Measurements from ENCODE around the gene RTN4R.

RTN4R gene

DNA sequence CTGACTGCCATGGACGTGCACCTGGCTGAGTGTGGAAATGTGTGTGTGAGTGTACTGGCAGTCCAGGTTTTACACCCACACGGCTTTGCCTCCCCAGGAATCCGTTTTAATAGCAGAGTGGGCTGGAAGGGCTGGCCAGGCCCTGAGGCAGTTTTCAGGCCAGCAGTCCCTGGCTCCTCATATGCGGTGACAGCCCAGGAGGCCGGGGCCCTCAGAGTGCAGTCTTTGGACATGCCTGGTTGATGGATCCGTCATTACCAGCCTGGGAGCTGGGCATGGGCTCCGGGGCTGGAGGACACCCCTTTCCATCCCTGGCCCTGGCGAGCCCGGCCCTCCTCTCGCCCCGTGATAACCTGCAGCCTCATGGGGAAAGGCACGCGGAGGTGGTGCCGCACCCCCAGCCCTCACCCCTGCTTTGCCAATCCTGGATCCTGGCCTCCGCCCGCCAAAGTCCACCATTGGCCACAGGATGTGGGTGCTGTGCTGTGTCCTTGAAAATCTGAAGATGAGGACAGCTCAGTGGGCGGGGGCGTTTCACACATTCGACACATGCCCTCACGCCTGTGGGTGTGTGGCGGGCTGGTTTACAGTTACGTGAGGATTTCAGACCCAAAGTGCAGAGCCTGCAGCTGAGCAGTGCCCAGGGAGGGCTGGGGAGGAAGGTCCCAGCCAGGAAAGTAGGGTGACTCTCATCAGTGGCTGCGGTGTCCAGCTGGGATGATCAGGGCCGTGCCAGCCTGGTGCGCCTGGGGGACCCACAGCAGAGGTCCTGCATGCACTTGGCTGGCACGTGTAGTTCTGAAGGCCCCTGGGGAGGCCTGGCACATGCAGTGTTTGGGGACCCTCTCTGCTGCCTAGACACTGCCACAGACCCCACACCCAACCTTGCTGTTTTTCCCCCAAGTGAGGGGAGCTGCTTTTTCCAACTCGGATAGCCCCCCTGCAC lies 55.1 kb downstream of the RTN4R start:
- no peak for DNase-seq

DNA sequence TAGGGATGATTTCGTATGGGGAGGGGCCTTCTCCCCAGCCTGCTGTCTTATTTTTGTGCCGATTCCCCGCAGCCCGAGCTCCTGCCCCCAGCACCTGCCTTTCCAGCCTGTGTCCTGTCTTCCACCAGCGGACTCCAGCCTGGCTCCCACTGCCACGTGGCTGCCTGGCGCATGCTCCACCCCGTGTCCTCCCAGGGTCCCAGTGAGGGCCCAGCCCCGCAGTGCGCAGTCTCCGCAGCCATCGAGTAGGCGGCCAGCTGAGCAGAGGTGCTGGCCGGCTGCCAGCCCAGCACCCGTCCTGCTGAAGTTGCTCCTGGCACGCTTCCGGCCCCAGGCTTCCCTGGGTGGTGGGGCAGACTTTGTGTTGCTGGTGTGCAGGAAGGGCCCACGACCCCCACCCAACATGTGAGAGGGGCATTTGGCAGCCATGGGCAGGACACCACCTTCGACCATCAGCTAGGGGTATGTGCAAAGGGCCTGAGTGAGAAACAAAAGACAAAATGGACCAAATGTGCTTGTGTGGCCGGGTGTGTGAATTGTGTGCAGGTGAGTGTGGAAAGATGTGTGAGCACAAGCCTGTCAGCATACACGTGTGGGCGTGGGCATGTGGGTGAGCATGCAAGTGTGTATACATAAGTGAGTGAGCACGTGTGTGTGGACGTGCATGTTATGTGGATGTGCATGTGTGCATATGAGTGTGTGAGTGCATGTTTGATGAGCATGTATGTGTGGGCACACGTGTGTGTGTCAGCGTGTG lies 55.9 kb downstream of the RTN4R start:
- DNase-seq = peak in 1 of 2 experiments; percentile 48

DNA sequence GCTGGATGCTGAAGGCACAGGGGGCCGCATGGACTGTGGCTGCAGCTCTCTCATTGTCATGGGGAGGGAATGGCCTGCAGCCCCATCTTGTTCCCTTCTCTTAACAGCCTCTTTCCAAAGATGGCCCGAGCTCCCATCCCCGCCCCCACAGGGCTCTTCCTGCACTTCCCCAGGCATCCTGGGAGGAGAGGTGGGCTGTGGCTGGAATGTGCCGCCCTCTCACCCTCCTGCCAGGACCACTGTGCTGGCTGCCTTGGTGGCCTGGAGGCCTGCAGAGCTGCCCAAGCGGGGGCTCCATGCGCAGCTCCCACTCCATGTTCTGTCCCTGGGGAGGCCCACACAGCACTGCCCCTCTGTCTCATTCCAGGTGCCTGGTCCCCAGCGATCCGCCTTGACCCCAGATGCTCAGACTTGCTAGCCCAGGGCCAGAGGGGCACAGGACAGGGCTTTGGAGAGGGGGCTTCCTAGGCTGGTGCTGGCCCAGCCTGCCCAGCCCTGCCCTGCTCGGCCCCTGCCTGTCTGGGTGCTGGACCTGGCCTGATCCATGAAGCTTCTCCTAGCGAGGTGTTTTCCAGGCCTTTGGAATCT lies 56.6 kb downstream of the RTN4R start:
- no peak for DNase-seq

- no peak for DNase-seq
Measured at GRCh38 chr22:20210473-20211059, 57.6 kb downstream of the RTN4R start.

GRCh38 chr22:20209761-20210250 lies 58.3 kb downstream of the RTN4R start:
- DNase-seq = no peak

GRCh38 chr22:20208713-20209310 lies 59.3 kb downstream of the RTN4R start:
- no peak for DNase-seq

DNA sequence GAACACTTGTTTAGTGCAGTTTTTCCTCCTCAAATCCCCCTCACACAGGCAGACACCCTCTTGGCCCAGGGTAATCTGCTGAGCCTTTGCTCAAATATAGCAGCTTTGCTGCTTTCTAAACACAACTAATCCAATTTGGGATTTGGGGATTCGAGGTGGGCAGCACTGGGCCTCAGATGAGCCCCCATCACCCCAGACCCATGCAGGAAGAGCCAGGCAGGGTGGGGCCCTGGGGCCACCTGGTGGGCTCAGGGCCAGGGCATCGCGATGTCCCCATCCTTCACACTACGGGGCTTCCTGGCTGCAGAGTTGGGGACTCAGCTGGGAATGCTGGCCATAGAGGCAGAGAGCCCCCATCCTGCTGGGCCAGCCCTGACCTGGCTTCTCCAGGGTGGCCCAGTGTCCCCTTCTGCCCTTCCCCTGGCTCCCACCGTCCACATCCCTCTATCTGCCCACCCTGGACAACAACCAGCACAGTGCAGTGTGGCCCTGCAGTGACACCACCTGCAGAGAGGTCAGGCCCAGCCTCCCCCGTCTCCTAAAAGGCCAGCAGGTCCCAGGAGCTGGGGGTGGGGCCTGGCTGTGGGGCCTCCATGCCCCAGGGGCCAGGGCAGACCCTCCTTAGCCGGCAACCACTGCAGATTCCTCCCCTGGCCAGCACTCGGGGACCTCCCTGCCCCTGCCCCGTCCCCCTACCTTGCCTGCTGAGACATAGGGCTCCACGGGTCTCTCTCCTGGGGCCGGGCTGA lies 60.7 kb downstream of the RTN4R start:
- DNase-seq = no peak

GRCh38 chr22:20206709-20207215 lies 61.4 kb downstream of the RTN4R start:
- DNase-seq = no peak

- no peak for DNase-seq
Measured at GRCh38 chr22:20205964-20206708, 62.0 kb downstream of the RTN4R start.

DNA sequence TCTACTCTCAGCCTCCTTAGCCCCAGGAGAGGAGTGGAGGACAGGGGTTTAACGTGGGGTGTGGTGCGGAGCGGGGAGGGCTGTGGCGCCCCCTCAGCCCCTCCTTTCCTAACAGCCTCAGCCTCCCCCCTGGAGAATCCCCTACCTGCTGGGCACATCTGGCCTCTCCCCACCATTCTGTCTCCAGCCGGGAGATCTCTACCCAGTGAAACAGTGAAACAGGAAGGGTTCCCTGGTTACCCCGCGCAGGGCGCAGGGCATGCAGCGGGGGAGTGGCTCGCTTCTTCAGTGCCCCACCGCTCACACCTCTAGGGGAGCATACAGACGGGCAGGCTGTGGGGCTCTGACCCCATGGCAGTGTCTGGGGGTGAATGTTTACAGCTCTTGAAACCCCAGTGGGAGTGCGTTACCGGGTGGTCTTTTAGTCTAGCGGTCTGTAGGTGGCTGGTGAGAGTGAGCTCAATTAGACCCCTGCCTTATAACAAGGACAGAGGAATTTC lies 62.6 kb downstream of the RTN4R start:
- DNase-seq = no peak

GRCh38 chr22:20204806-20205205 lies 63.3 kb downstream of the RTN4R start:
- DNase-seq = no peak

DNA sequence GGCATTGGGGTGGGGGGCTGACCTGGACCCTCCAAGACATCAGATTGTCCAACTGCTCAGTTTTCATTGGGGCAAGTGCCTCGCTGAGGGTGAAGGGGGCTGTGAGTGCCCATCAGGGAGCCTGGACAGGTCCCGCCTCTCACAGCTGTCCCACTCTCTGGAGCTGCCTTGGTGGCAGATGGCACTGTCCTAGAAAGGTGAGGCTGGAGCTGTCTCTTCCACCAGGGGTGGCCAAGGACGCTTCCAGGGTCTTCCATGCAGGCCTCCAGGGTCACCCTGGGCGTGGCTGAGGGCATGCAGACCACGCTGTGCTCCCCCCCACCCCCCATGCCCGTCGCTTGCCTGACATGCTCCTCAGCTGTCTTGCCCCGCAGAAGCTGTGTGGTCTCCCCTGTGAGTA lies 63.8 kb downstream of the RTN4R start:
- DNase-seq = no peak

GRCh38 chr22:20203552-20204201 lies 64.4 kb downstream of the RTN4R start:
- no peak for DNase-seq

- no peak for DNase-seq
Measured at GRCh38 chr22:20203142-20203551, 65.0 kb downstream of the RTN4R start.

GRCh38 chr22:20201837-20202392 lies 66.2 kb downstream of the RTN4R start:
- no peak for DNase-seq

DNA sequence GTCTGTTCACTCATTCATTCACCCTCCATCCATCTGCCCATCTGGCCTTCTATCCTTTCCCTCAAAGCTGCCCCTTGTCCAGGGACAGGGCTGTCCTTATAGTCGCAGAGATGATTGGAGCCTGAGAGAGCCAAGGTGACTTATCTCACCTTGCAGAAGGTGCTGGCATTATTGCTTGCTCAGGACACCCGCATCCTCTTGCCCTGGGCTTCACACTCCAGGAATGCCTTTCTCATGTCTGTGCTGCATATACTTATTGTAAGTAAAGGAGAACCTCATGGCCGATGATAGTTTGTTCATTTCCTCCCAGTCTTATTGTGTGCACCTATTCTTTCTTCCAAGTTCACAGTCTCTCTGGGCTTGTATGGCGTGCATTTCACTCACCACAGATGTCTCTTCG lies 68.2 kb downstream of the RTN4R start:
- no peak for DNase-seq

GRCh38 chr22:20199413-20199842 lies 68.7 kb downstream of the RTN4R start:
- no peak for DNase-seq

- no peak for DNase-seq
Measured at GRCh38 chr22:20198557-20199319, 69.4 kb downstream of the RTN4R start.
